Activated CD8-positive, alpha-beta T cell treated with anti-CD3 and anti-CD28 coated beads for 36 hours (primary cell): ENCODE measurements around the gene UBR3. TPM values are rescaled to one million over a fixed set of nuclear protein-coding genes. Genes with fewer than 3 reads are reported as not detected.

Experiments
- ATAC-seq: fragments of 200-7000 bp; cut with Tn5 transposase; one replicate; pipeline ENCODE4 v1.10.0; 2021; ENCODE audit warnings: mild to moderate bottlenecking, moderate library complexity
- CTCF ChIA-PET: fragments of 350-600 bp; sonication (Branson Sonifier 250); formaldehyde crosslinking; loops from one replicate; lab custom pipeline; 2021; ENCODE audit warnings: antibody characterized with exemption; lab: Charles Lee
- POLR2A ChIA-PET: fragments of 350-600 bp; sonication (Branson Sonifier 250); formaldehyde crosslinking; loops from one replicate; lab custom pipeline; 2021; ENCODE audit warnings: antibody characterized with exemption; lab: Charles Lee
- DNase-seq: peaks from one replicate; pipeline ENCODE4 v3.0.0-alpha.2; 2020
- H3K27ac Mint-ChIP-seq: one replicate; pipeline ENCODE4 v1.8.0; 2021; ENCODE audit warnings: mild to moderate bottlenecking, mixed read lengths
- H3K27me3 Mint-ChIP-seq: one replicate; pipeline ENCODE4 v1.8.0; 2021; ENCODE audit warnings: mixed read lengths
- H3K36me3 Mint-ChIP-seq: one replicate; pipeline ENCODE4 v1.8.0; 2021; ENCODE audit warnings: low read depth, mixed read lengths
- H3K4me1 Mint-ChIP-seq: one replicate; pipeline ENCODE4 v1.8.0; 2021; ENCODE audit warnings: low read depth, mixed read lengths
- H3K4me3 Mint-ChIP-seq: one replicate; pipeline ENCODE4 v1.8.0; 2021; ENCODE audit warnings: mild to moderate bottlenecking, moderate library complexity, mixed read lengths
- H3K9me3 Mint-ChIP-seq: one replicate; pipeline ENCODE4 v1.8.0; 2021; ENCODE audit warnings: mixed read lengths
- intact Hi-C: fragments of 100-400 bp; cut with micrococcal nuclease; formaldehyde crosslinking; loops from one replicate; pipeline ENCODE4 v1.10.0; 2022
- total RNA-seq, 2 experiments: library from RNA; stranded (reverse); gene quantifications; one replicate each; pipeline ENCODE4 v1.2.3, GENCODE V29; 2021
- TF ChIP-seq, protein P1 (sequence below): fragments of 200-600 bp; IDR thresholded peaks from one replicate; pipeline ENCODE4 v1.8.0; 2022; ENCODE audit warnings: antibody characterized with exemption, mild to moderate bottlenecking

UBR3 gene
- total RNA-seq, 2 experiments from 2014 or later: 14.0 to 15.7 TPM

DNA sequence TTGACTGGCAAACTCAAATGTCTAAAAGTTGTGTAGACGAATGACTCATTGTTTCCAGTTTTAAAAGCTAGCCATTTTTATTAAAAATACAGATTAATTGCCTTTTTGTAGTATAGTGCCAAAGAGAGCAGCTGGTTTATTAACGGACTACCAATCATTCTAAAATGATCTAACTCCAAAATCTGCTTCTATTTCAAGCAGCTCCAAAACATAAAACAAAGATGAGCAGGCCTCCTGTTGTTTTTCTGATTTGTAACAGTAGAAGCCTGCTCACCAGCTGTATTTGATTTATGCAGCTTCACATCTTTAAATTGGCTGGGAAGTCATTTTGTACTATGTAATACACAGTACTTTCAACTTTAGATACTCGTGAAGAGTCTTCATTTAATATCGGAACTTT is 171.8 kb downstream of the UBR3 start:
- Mint-ChIP-seq H3K27me3 (no peaks in the 10 kb centered on the region), H3K4me1 (no peaks in the 10 kb centered on the region), H3K4me3 (no peak overlapping the region), H3K27ac (no peak overlapping the region), H3K9me3 (no peaks in the 10 kb centered on the region), H3K36me3 (peaks cover 24% of the 10 kb centered on the region)
- no peak for ATAC-seq
- ChIA-PET CTCF (no interaction called here), POLR2A (no interaction called here)
- TF ChIP-seq, protein P1, sequence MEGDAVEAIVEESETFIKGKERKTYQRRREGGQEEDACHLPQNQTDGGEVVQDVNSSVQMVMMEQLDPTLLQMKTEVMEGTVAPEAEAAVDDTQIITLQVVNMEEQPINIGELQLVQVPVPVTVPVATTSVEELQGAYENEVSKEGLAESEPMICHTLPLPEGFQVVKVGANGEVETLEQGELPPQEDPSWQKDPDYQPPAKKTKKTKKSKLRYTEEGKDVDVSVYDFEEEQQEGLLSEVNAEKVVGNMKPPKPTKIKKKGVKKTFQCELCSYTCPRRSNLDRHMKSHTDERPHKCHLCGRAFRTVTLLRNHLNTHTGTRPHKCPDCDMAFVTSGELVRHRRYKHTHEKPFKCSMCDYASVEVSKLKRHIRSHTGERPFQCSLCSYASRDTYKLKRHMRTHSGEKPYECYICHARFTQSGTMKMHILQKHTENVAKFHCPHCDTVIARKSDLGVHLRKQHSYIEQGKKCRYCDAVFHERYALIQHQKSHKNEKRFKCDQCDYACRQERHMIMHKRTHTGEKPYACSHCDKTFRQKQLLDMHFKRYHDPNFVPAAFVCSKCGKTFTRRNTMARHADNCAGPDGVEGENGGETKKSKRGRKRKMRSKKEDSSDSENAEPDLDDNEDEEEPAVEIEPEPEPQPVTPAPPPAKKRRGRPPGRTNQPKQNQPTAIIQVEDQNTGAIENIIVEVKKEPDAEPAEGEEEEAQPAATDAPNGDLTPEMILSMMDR: no peak
- intact Hi-C loops: no loop called here
- no peak for DNase-seq

GRCh38 chr2:170002096-170002495 is 174.8 kb downstream of the UBR3 start:
- no peak overlapping the region for H3K27ac Mint-ChIP-seq
- H3K27me3 Mint-ChIP-seq: no peaks in the 10 kb centered on the region
- H3K4me3 Mint-ChIP-seq: no peak overlapping the region
- DNase-seq (no peak), ATAC-seq (no peak)
- TF ChIP-seq, protein P1: no peak
- intact Hi-C loops: no loop called here
- CTCF ChIA-PET: interaction anchor here (0.5 kb wide), 1 partner anchor 53 kb away, joined by 3 read pairs; no protein-coding TSS in a partner anchor
- H3K9me3 Mint-ChIP-seq: no peaks in the 10 kb centered on the region
- peaks cover 35% of the 10 kb centered on the region for H3K36me3 Mint-ChIP-seq
- H3K4me1 Mint-ChIP-seq: no peaks in the 10 kb centered on the region
- POLR2A ChIA-PET: no interaction called here

DNA sequence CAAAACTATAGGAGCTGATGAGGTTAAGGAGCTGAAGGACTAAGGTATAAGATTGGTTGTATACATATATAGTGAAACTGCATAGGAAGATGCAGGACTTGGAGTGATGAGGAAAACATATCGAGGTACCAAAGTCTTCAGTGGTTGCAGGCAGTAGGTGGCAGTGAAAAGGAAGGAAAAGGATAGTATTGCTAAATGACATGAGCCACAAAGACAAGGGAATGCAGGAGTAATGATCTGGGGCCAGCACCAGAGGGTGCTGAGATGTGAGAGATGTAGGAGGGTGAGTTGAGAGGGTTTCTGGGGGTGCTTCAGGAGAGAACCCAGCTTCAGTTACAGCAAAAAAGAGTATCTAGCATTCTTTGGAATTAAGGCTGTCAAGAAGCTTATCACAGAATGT is 178.4 kb downstream of the UBR3 start:
- Mint-ChIP-seq H3K27ac (no peak overlapping the region), H3K27me3 (no peaks in the 10 kb centered on the region), H3K36me3 (peaks cover 32% of the 10 kb centered on the region), H3K4me3 (no peak overlapping the region), H3K4me1 (no peaks in the 10 kb centered on the region), H3K9me3 (no peaks in the 10 kb centered on the region)
- TF ChIP-seq, protein P1: no peak
- CTCF ChIA-PET: no interaction called here
- intact Hi-C loops: no loop called here
- POLR2A ChIA-PET: interaction anchor here (0.6 kb wide), 1 partner anchor 43 kb away, joined by 3 read pairs; no protein-coding TSS in a partner anchor
- DNase-seq: no peak
- no peak for ATAC-seq

DNA sequence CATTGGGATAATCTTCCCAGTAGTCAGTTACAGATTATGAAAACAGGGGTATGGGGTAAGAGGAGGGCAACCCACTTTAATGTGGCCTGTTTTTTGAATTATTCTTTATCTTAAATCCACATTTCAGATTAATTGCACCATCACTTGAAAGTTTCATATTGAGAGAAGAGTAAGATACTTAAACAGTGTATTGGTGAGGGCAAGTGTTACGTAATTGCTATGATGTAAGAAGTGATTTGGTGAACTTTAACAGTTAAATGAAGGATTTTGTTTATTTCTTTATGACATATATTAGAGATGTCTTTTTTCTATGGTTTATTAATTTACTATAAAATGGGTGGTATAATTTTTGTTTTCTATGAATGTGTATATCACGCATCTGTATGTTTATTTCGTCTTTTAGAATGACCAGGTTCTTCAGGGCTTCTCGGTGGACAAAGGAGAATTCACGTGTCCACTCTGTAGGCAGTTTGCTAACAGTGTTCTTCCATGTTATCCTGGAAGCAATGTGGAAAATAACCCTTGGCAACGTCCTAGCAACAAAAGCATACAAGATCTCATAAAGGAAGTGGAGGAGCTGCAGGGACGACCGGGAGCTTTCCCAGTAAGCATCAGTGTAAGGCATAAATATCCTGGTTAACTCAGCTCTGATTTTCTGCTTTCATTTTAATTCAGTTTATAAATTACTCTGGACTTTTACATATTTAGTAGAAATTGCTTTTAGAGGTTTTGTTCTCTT is 179.5 kb downstream of the UBR3 start:
- peaks cover 32% of the 10 kb centered on the region for H3K36me3 Mint-ChIP-seq
- ChIA-PET CTCF (no interaction called here), POLR2A (no interaction called here)
- DNase-seq (no peak), ATAC-seq (no peak)
- H3K9me3 Mint-ChIP-seq: no peaks in the 10 kb centered on the region
- H3K4me1 Mint-ChIP-seq: no peaks in the 10 kb centered on the region
- H3K4me3 Mint-ChIP-seq: no peak overlapping the region
- no peaks in the 10 kb centered on the region for H3K27me3 Mint-ChIP-seq
- intact Hi-C loops: no loop called here
- no peak overlapping the region for H3K27ac Mint-ChIP-seq
- TF ChIP-seq, protein P1: no peak

- no peaks in the 10 kb centered on the region for H3K9me3 Mint-ChIP-seq
- H3K27ac Mint-ChIP-seq: no peak overlapping the region
- ChIA-PET POLR2A (no interaction called here), CTCF (no interaction called here)
- no peaks in the 10 kb centered on the region for H3K27me3 Mint-ChIP-seq
- intact Hi-C loops: no loop called here
- H3K4me1 Mint-ChIP-seq: no peaks in the 10 kb centered on the region
- TF ChIP-seq, protein P1: no peak
- peaks cover 15% of the 10 kb centered on the region for H3K36me3 Mint-ChIP-seq
- no peak overlapping the region for H3K4me3 Mint-ChIP-seq
- no peak for DNase-seq
- ATAC-seq: no peak
Measured at GRCh38 chr2:170009209-170009608, 182.0 kb downstream of the UBR3 start.
